ENCODE results near the gene SNX30. TPM values are rescaled to one million over a fixed set of nuclear protein-coding genes. Genes with fewer than 3 reads are reported as not detected.

Gene SNX30
- total and polyA plus RNA-seq, 2 donors (not counting 1 experiment from before 2014, with no cell fraction given), result 3.8 to 20.6 TPM

GRCh38 chr9:112891521-112891920, 141.0 kb downstream of the SNX30 start:
- Mint-ChIP-seq H3K4me3 (no peak overlapping the region), H3K4me1 (peaks cover 24% of the 10 kb centered on the region), H3K9me3 (ENCODE audit: insufficient read depth) (no peaks in the 10 kb centered on the region), H3K27me3 (peaks cover 35% of the 10 kb centered on the region), H3K27ac (no peak overlapping the region)
- H2AFZ ChIP-seq (ENCODE audit: insufficient read depth, low read depth, low read length, poor library complexity, severe bottlenecking), result no peak overlapping the region
- TF ChIP-seq CTCF (IDR thresholded peaks at IDR 0.05) (no peak), EZH2 (IDR thresholded peaks at IDR 0.05; ENCODE audit: borderline replicate concordance, insufficient read depth, low read depth, low read length, poor library complexity, severe bottlenecking) (no peak)
- no peaks in the 10 kb centered on the region for H3K36me3 ChIP-seq (replicated peaks in 1 of 2; ENCODE audit: control extremely low read depth in 1 of 2, control insufficient read depth in 1 of 2, extremely low read depth in 1 of 2, insufficient read depth in 2 of 2, low read length in 1 of 2)
- peaks cover 0 to 3% (median 0%) of the 10 kb centered on the region in 3 donors for H3K9me3 ChIP-seq (ENCODE audit: control extremely low read depth in 1 of 3, control insufficient read depth in 2 of 3, insufficient read depth in 1 of 3, low read length in 2 of 3)
- H3K79me2 ChIP-seq (ENCODE audit: control insufficient read depth, insufficient read depth, low read length), result no peaks in the 10 kb centered on the region
- 100% methylated on average over 2 of the region's 3 CpGs for WGBS (ENCODE audit: insufficient coverage)
- DNase-seq (no peak), ATAC-seq (ENCODE audit: low read depth) (no peak)
- H3K4me1 ChIP-seq (ENCODE audit: control insufficient read depth in 2 of 2, insufficient read depth in 2 of 2, low read length in 2 of 2), result peaks cover 22 to 27% of the 10 kb centered on the region in 2 donors
- no peak overlapping the region for H3K27ac ChIP-seq (ENCODE audit: low read length in 2 of 2)
- intact Hi-C loops (cut with micrococcal nuclease), result no loop called here
- H3K4me3 ChIP-seq (ENCODE audit: control extremely low read depth in 1 of 5, extremely low read depth in 1 of 5, insufficient read depth in 1 of 5, low read depth in 2 of 5, low read length in 4 of 5), result no peak overlapping the region
- no peak overlapping the region for H3K4me2 ChIP-seq (replicated peaks; ENCODE audit: low read depth, low read length, poor library complexity, severe bottlenecking)
- POLR2A ChIA-PET, result no interaction called here
- CTCF ChIA-PET, result interaction anchor here (3.1 kb wide), 1 partner anchor 12 kb away, joined by 18 read pairs; no protein-coding TSS in a partner anchor
- H4K20me1 ChIP-seq (ENCODE audit: control insufficient read depth, insufficient read depth, low read length, poor library complexity, severe bottlenecking), result no peaks in the 10 kb centered on the region
- peaks cover 0 to 30% (median 14%) of the 10 kb centered on the region in 4 experiments for H3K27me3 ChIP-seq (replicated peaks in 1 of 4; ENCODE audit: control extremely low read depth in 1 of 4, control insufficient read depth in 3 of 4, insufficient read depth in 4 of 4, low read length in 3 of 4)
- H3K9ac ChIP-seq (ENCODE audit: low read length), result no peak overlapping the region

- Mint-ChIP-seq H3K4me1 (peaks cover 26% of the 10 kb centered on the region), H3K4me3 (no peak overlapping the region), H3K27ac (no peak overlapping the region), H3K27me3 (peaks cover 37% of the 10 kb centered on the region), H3K9me3 (ENCODE audit: insufficient read depth) (no peaks in the 10 kb centered on the region)
- H4K20me1 ChIP-seq (ENCODE audit: control insufficient read depth, insufficient read depth, low read length, poor library complexity, severe bottlenecking), result no peaks in the 10 kb centered on the region
- peaks cover 0 to 3% (median 0%) of the 10 kb centered on the region in 3 donors for H3K9me3 ChIP-seq (ENCODE audit: control extremely low read depth in 1 of 3, control insufficient read depth in 2 of 3, insufficient read depth in 1 of 3, low read length in 2 of 3)
- H3K27ac ChIP-seq (ENCODE audit: low read length in 2 of 2), result no peak overlapping the region
- no peak for ATAC-seq (ENCODE audit: low read depth)
- no peak for DNase-seq
- TF ChIP-seq CTCF (IDR thresholded peaks at IDR 0.05) (no peak), EZH2 (IDR thresholded peaks at IDR 0.05; ENCODE audit: borderline replicate concordance, insufficient read depth, low read depth, low read length, poor library complexity, severe bottlenecking) (no peak)
- peaks cover 0 to 35% (median 20%) of the 10 kb centered on the region in 4 experiments for H3K27me3 ChIP-seq (replicated peaks in 1 of 4; ENCODE audit: control extremely low read depth in 1 of 4, control insufficient read depth in 3 of 4, insufficient read depth in 4 of 4, low read length in 3 of 4)
- POLR2A ChIA-PET, result interaction anchor here (0.6 kb wide), 1 partner anchor 107 kb away, joined by 7 read pairs; no protein-coding TSS in a partner anchor
- H3K4me2 ChIP-seq (replicated peaks; ENCODE audit: low read depth, low read length, poor library complexity, severe bottlenecking), result no peak overlapping the region
- no peak overlapping the region for H3K9ac ChIP-seq (ENCODE audit: low read length)
- CTCF ChIA-PET, result interaction anchor here (3.1 kb wide), 1 partner anchor 10 kb away, joined by 18 read pairs; no protein-coding TSS in a partner anchor
- intact Hi-C loops (cut with micrococcal nuclease), result no loop called here
- H3K4me3 ChIP-seq (ENCODE audit: control extremely low read depth in 1 of 5, extremely low read depth in 1 of 5, insufficient read depth in 1 of 5, low read depth in 2 of 5, low read length in 4 of 5), result no peak overlapping the region
- WGBS (ENCODE audit: insufficient coverage), result no CpG with 5 or more reads among the region's 2 CpGs
- no peaks in the 10 kb centered on the region for H3K79me2 ChIP-seq (ENCODE audit: control insufficient read depth, insufficient read depth, low read length)
- peaks cover 25 to 31% of the 10 kb centered on the region in 2 donors for H3K4me1 ChIP-seq (ENCODE audit: control insufficient read depth in 2 of 2, insufficient read depth in 2 of 2, low read length in 2 of 2)
- H3K36me3 ChIP-seq (replicated peaks in 1 of 2; ENCODE audit: control extremely low read depth in 1 of 2, control insufficient read depth in 1 of 2, extremely low read depth in 1 of 2, insufficient read depth in 2 of 2, low read length in 1 of 2), result no peaks in the 10 kb centered on the region
- H2AFZ ChIP-seq (ENCODE audit: insufficient read depth, low read depth, low read length, poor library complexity, severe bottlenecking), result no peak overlapping the region
Measured at GRCh38 chr9:112892981-112893380, 142.4 kb downstream of the SNX30 start.

All from B cell (primary cell).